DND-41 (cell line): ENCODE results near the gene IL36B.
"Not testable (repeated sequence)": the region's sequence is repeated elsewhere in the genome, so short reads cannot be mapped to it uniquely, and the experiment has no call there.

Source experiments
- ATAC-seq: fragments of 200-7000 bp; cut with Tn5 transposase; 3 replicates; pipeline ENCODE4 v1.9.1; 2021; ENCODE audit warnings: low read depth; ENCODE audit not compliant: insufficient read depth
- DNase-seq: peaks from one replicate; pipeline ENCODE4 v3.0.0-alpha.2; 2020
- H2AFZ ChIP-seq: 2 replicates; pipeline ENCODE4 v1.6.0; 2012; ENCODE audit warnings: low read depth, low read length
- H3K27ac ChIP-seq: 2 replicates; pipeline ENCODE4 v1.5.1; 2012; ENCODE audit warnings: low read length, inconsistent platforms
- H3K27me3 ChIP-seq: fragments of 200-600 bp; sonication (generic); 2 replicates; pipeline ENCODE4 v1.6.0; 2012; ENCODE audit warnings: low read length, mild to moderate bottlenecking, inconsistent platforms; ENCODE audit not compliant: insufficient read depth, poor library complexity
- H3K36me3 ChIP-seq: 2 replicates; pipeline ENCODE4 v1.5.1; 2012; ENCODE audit warnings: low read length, inconsistent platforms; ENCODE audit not compliant: insufficient read depth
- H3K4me1 ChIP-seq: 2 replicates; pipeline ENCODE4 v1.5.1; 2012; ENCODE audit warnings: mild to moderate bottlenecking, low read length; ENCODE audit not compliant: insufficient read depth
- H3K4me2 ChIP-seq: 2 replicates; pipeline ENCODE4 v1.6.0; 2012; ENCODE audit warnings: mild to moderate bottlenecking, moderate library complexity, low read length, inconsistent platforms; ENCODE audit not compliant: insufficient read depth
- H3K4me3 ChIP-seq, 2 experiments: fragments of 200-600 bp in 1 of 2; shearing (Covaris generic) in 1 of 2; 2 replicates each; pipeline ENCODE4 v1.5.1; 2012 to 2016; ENCODE audit warnings: inconsistent platforms in 2 of 2, low read length in 2 of 2, mild to moderate bottlenecking in 2 of 2, low read depth in 1 of 2, moderate library complexity in 1 of 2
- H3K79me2 ChIP-seq: 2 replicates; pipeline ENCODE4 v1.6.0; 2012; ENCODE audit warnings: low read length, inconsistent platforms; ENCODE audit not compliant: insufficient read depth
- H3K9ac ChIP-seq: 2 replicates; pipeline ENCODE4 v1.6.0; 2012; ENCODE audit warnings: low read depth, mild to moderate bottlenecking, inconsistent platforms, low read length, moderate library complexity
- H3K9me3 ChIP-seq: 2 replicates; pipeline ENCODE4 v1.5.1; 2012; ENCODE audit warnings: low read length, moderate library complexity, mild to moderate bottlenecking, inconsistent platforms; ENCODE audit not compliant: insufficient read depth, severe bottlenecking
- H4K20me1 ChIP-seq: 2 replicates; pipeline ENCODE4 v1.6.0; 2012; ENCODE audit warnings: low read length; ENCODE audit not compliant: insufficient read depth
- CTCF ChIP-seq: IDR thresholded peaks from 2 replicates; pipeline ENCODE4 v1.5.1; 2012; ENCODE audit warnings: borderline replicate concordance, low read length, moderate library complexity, mild to moderate bottlenecking; ENCODE audit not compliant: poor library complexity, severe bottlenecking; ENCODE audit errors: extremely low read depth
- EZH2 ChIP-seq: IDR thresholded peaks from 3 replicates; pipeline ENCODE4 v1.6.1; 2012; ENCODE audit warnings: borderline replicate concordance, low read depth, mild to moderate bottlenecking, moderate library complexity, low read length, inconsistent platforms; ENCODE audit not compliant: severe bottlenecking

Gene IL36B

DNA sequence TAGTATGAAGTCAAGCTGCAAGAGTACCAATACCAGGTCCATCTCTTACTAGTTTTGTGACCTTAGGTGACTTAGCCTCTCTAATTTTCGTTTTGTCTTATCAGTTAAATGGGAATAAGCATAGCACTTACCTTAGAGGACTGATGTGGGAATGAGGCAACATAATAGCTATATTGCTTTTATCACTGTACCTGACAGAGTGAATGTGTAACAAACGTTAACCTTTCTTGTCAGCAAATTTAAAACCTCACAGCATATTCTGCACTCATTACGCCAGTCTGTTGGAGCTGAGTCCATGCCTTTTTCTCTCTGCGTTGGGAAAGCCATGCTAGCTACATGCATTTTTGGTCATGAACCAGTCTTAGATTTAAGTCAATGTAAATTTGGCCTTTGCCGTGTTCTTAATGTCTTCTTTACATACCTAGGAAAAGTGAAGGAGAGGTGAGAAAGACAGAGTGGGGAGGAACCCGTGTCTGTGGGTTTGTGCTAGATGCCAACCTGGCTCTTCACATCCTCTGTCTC, at the start of gene IL36B:
Gene IL36B, minus strand, starts transcription at position 472 of the 522 bp plus-strand sequence.
- H3K9ac ChIP-seq = no peak within 1 kb of the TSS
- no peak within 1 kb of the TSS for H3K4me2 ChIP-seq
- H2AFZ ChIP-seq = no peak within 1 kb of the TSS
- H3K4me1 ChIP-seq = no peaks in the 10 kb centered on the region
- H3K27me3 ChIP-seq = no peaks in the 10 kb centered on the region
- H4K20me1 ChIP-seq = no peaks in the 10 kb centered on the region
- DNase-seq (no peak), ATAC-seq (no peak)
- TF ChIP-seq EZH2 = no peak
- TF ChIP-seq CTCF = no peak
- H3K79me2 ChIP-seq = no peaks in the 10 kb centered on the region
- H3K36me3 ChIP-seq = no peaks in the 10 kb centered on the region
- H3K4me3 ChIP-seq = no peak within 1 kb of the TSS
- no peak within 1 kb of the TSS for H3K27ac ChIP-seq
- peaks cover 5% of the 10 kb centered on the region for H3K9me3 ChIP-seq

- H2AFZ ChIP-seq = no peak overlapping the region
- H3K4me3 ChIP-seq = no peak overlapping the region
- no peaks in the 10 kb centered on the region for H3K36me3 ChIP-seq
- no peaks in the 10 kb centered on the region for H3K4me1 ChIP-seq
- TF ChIP-seq CTCF = no peak
- TF ChIP-seq EZH2 = no peak
- no peaks in the 10 kb centered on the region for H4K20me1 ChIP-seq
- no peak overlapping the region for H3K9ac ChIP-seq
- no peaks in the 10 kb centered on the region for H3K9me3 ChIP-seq
- DNase-seq (no peak), ATAC-seq (no peak)
- peaks cover 2% of the 10 kb centered on the region for H3K27me3 ChIP-seq
- H3K27ac ChIP-seq = no peak overlapping the region
- no peak overlapping the region for H3K4me2 ChIP-seq
- H3K79me2 ChIP-seq = no peaks in the 10 kb centered on the region
These were observed 49.5 kb upstream of the IL36B start for GRCh38 chr2:113102133-113102532.

- Histone ChIP-seq H3K4me2 (no peak overlapping the region), H3K9ac (no peak overlapping the region), H3K36me3 (no peaks in the 10 kb centered on the region), H3K4me1 (no peaks in the 10 kb centered on the region), H2AFZ (no peak overlapping the region), H3K27me3 (no peaks in the 10 kb centered on the region), H3K79me2 (no peaks in the 10 kb centered on the region), H4K20me1 (no peaks in the 10 kb centered on the region), H3K4me3 (no peak overlapping the region), H3K27ac (no peak overlapping the region), H3K9me3 (no peaks in the 10 kb centered on the region)
- TF ChIP-seq CTCF = no peak
- no peak for TF ChIP-seq EZH2
- DNase-seq (no peak), ATAC-seq (no peak)
These were observed 45.9 kb upstream of the IL36B start for GRCh38 chr2:113098532-113098931.

DNA sequence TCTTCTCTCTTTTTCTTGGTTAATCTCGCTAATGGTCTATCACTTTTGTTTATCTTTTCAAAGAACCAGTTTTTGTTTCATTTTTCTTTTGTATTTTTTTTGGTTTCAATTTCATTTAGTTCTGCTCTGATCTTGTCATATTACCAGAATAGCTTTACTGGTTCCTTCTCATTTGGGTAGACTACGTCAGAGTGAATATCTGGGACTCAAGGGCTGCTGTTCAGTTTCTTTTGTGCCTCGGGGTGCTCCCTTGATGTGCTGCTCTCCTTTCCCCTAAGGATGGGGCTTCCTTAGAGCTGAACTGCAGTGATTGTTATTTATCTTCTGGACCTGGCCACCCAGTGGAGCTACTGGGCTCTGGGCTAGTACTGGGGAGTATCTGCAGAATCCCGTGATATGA, 45.4 kb upstream of the IL36B start:
- no peak overlapping the region for H3K4me2 ChIP-seq
- no peak overlapping the region for H3K4me3 ChIP-seq
- no peak overlapping the region for H2AFZ ChIP-seq

DNA sequence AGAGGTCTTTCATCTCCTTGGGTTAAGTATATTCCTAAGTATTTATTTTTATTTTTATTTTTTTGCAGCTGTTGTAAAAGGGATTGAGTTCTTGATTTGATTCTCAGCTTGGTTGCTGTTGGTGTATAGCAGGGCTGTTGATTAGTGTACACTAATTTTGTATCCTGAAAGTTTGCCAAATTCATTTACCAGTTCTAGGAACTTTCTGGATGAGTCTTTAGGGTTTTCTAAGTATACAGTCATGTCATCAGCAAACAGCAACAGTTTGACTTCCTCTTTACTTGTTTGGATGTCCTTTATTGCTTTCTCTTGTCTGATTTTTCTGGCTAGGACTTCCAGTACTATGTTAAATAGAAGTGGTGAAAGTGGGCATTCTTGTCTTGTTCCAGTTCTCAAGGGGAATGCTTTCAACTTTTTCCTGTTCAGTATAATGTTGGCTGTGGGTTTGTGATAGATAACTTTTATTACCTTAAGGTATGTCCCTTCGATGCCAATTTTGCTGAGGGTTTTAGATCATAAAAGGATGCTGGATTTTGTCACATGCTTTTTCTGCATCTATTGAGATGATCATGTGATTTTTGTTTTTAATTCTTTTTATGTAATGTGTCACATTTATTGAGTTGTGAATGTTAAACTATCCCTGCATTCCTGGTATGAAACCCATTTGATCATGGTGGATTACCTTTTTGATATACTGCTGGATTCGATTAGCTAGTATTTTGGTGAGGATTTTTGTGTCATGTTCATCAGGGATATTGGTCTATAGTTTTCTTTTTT, 44.4 kb upstream of the IL36B start:
- H3K27ac ChIP-seq, H3K79me2 ChIP-seq, H2AFZ ChIP-seq, H3K36me3 ChIP-seq, H3K4me3 ChIP-seq, DNase-seq, H3K4me2 ChIP-seq, H3K9me3 ChIP-seq, H3K9ac ChIP-seq, ATAC-seq, H3K4me1 ChIP-seq, H4K20me1 ChIP-seq, H3K27me3 ChIP-seq: not testable (repeated sequence)

More for the DNA sequence above, 45.4 kb upstream of the IL36B start:
- no peak for ATAC-seq
- Histone ChIP-seq H3K9ac (no peak overlapping the region), H3K4me1 (no peaks in the 10 kb centered on the region), H3K9me3 (no peaks in the 10 kb centered on the region), H3K27ac (no peak overlapping the region), H3K27me3 (peaks cover 2% of the 10 kb centered on the region), H4K20me1 (no peaks in the 10 kb centered on the region), H3K79me2 (no peaks in the 10 kb centered on the region), H3K36me3 (no peaks in the 10 kb centered on the region)
- TF ChIP-seq EZH2 = no peak
- DNase-seq = no peak

GRCh38 chr2:113096306-113096705, 43.6 kb upstream of the IL36B start:
- H3K9ac ChIP-seq, H3K9me3 ChIP-seq, H3K4me2 ChIP-seq, H2AFZ ChIP-seq, DNase-seq, H3K36me3 ChIP-seq, H3K27ac ChIP-seq, H3K4me3 ChIP-seq, H3K4me1 ChIP-seq, H4K20me1 ChIP-seq, H3K79me2 ChIP-seq, ATAC-seq: not testable (repeated sequence)
- H3K27me3 ChIP-seq = peaks cover 11% of the 10 kb centered on the region
